MM.1S (cell line): ENCODE data around the gene DNAJC17.

Experiments used
- EZH2 ChIP-seq: fragments of 300-600 bp; sonication (generic); optimal IDR thresholded peaks from 2 replicates; pipeline ENCODE3; 2017; ENCODE audit warnings: low read depth, mild to moderate bottlenecking, antibody characterized with exemption, low read length, mixed read lengths
- TF ChIP-seq, protein P1 (sequence below): fragments of 300-600 bp; sonication (generic); IDR thresholded peaks from 2 replicates; pipeline ENCODE4 v1.5.1; 2016; ENCODE audit warnings: antibody characterized with exemption, low read length, mixed read lengths

DNA sequence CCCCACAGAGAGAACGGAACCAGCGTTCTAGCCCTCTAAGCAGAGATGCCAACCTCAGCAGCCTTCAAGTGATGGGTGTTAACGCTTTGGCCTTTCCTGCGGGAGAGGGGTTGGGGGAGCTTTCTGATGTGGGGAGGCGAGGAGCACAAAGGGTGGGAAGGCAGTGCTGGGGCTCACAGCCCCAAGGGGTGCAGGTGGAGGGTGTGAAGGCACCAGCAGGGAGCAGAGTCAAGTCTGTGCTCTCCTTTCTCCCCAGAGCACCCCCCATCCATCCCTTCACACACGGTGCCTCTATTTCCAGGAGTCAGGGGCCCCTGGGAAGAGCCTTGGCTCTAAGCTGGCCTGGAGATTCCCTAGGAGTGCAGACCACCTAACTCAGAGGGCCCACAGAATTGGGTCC, 33.4 kb downstream of the DNAJC17 start:
- TF ChIP-seq, protein P1, sequence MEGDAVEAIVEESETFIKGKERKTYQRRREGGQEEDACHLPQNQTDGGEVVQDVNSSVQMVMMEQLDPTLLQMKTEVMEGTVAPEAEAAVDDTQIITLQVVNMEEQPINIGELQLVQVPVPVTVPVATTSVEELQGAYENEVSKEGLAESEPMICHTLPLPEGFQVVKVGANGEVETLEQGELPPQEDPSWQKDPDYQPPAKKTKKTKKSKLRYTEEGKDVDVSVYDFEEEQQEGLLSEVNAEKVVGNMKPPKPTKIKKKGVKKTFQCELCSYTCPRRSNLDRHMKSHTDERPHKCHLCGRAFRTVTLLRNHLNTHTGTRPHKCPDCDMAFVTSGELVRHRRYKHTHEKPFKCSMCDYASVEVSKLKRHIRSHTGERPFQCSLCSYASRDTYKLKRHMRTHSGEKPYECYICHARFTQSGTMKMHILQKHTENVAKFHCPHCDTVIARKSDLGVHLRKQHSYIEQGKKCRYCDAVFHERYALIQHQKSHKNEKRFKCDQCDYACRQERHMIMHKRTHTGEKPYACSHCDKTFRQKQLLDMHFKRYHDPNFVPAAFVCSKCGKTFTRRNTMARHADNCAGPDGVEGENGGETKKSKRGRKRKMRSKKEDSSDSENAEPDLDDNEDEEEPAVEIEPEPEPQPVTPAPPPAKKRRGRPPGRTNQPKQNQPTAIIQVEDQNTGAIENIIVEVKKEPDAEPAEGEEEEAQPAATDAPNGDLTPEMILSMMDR, result no peak
- no peak for TF ChIP-seq EZH2
